GM10266 (cell line): ENCODE results near the gene SLC22A4.

Source experiments
- DNase-seq: peaks from one replicate; pipeline ENCODE4 v3.0.0; 2012; ENCODE audit errors: extremely low spot score
- CTCF ChIP-seq: IDR thresholded peaks from 2 replicates; pipeline ENCODE4 v1.5.1; 2012; ENCODE audit warnings: mild to moderate bottlenecking, low read depth; ENCODE audit not compliant: control insufficient read depth, insufficient read depth; ENCODE audit errors: missing control alignments

Gene SLC22A4

GRCh38 chr5:132298298-132299212 lies 4.4 kb downstream of the SLC22A4 start:
- no peak for TF ChIP-seq CTCF
- DNase-seq, result no peak

- TF ChIP-seq CTCF, result no peak
- DNase-seq, result no peak
Observed at GRCh38 chr5:132299917-132300316, 5.7 kb downstream of the SLC22A4 start.

GRCh38 chr5:132300577-132301343 lies 6.6 kb downstream of the SLC22A4 start:
- no peak for TF ChIP-seq CTCF

GRCh38 chr5:132301344-132302271 lies 7.4 kb downstream of the SLC22A4 start:
- TF ChIP-seq CTCF, result no peak
- no peak for DNase-seq

More at GRCh38 chr5:132300577-132301343, 6.6 kb downstream of the SLC22A4 start:
- DNase-seq, result no peak

GRCh38 chr5:132302413-132302812 lies 8.2 kb downstream of the SLC22A4 start:
- TF ChIP-seq CTCF, result no peak
- DNase-seq, result no peak

GRCh38 chr5:132303589-132303988 lies 9.4 kb downstream of the SLC22A4 start:
- DNase-seq, result no peak
- no peak for TF ChIP-seq CTCF
